ENCODE data around the gene PPP4C. TPM values are rescaled to one million over a fixed set of nuclear protein-coding genes. Genes with fewer than 3 reads are reported as not detected.

Gene PPP4C
- total RNA-seq, 1 experiment from 2014 or later = 103 TPM

GRCh38 chr16:30063278-30063892 is 12.4 kb upstream of the PPP4C start:
- H3K27ac ChIP-seq (ENCODE audit: low read length) = peak overlapping the region; percentile 95
- H3K36me3 ChIP-seq (ENCODE audit: insufficient read depth, low read length) = peaks cover 24% of the 10 kb centered on the region
- no peaks in the 10 kb centered on the region for H3K9me2 ChIP-seq (replicated peaks; ENCODE audit: insufficient read depth, low read length)
- peak overlapping the region; percentile 95 for H3K9ac ChIP-seq (ENCODE audit: low read length)
- H3K27me3 ChIP-seq (ENCODE audit: low read length) = no peaks in the 10 kb centered on the region
- peak overlapping the region; percentile 99 for H3K4me3 ChIP-seq (ENCODE audit: low read length)
- H2AFZ ChIP-seq (ENCODE audit: low read length) = no peak overlapping the region; the same call in 1 of the 2 replicates
- H3K4me1 ChIP-seq (ENCODE audit: low read length) = peaks cover 49% of the 10 kb centered on the region
- H3K9me3 ChIP-seq (ENCODE audit: low read length) = no peaks in the 10 kb centered on the region
- peaks cover 31% of the 10 kb centered on the region for H3K79me2 ChIP-seq (ENCODE audit: low read length)
- H4K20me1 ChIP-seq (ENCODE audit: insufficient read depth, low read depth, low read length) = peaks cover 24% of the 10 kb centered on the region
- H3K4me2 ChIP-seq (ENCODE audit: low read depth, low read length, poor library complexity, severe bottlenecking) = peak overlapping the region; percentile 85
- no peak for DNase-seq

DNA sequence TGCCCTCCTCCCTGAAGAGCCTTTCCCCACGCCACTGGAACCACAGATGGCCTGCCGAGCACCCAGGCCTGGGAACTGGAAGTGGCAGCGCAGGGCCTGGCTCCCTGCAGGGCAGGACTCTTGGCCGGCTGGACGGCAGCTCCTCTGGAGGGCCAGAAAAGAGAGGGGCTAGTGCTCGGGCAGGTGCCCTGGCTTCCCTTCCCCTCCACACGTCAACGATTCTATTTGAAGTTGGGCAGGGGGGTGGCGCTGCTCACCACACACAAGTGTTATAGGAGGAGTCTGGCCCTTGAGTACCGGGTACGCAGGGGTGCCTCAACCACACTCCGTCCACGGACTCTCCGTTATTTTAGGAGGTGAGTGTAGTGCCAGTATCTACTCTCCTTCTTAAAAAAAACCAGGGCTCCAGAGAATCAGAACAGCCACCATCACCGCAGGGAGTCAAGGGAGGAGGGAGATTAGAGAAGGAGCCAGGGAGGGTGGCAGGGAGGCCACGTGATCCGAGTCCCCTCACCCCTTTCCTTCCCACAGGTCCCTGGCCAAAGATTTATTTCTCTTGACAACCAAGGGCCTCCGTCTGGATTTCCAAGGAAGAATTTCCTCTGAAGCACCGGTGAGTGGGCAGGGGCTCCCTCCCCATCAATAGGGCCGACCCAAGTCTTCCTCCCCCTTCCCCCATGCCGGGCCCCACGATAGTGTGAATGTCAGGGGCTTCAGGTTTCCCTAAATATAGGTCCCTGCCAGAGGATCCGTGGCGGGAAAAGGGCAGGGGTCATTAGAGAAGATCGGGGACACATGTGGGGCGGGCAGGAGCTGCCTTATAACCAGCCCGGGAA is 11.7 kb upstream of the PPP4C start:
- H3K27me3 ChIP-seq (ENCODE audit: low read length) = no peaks in the 10 kb centered on the region
- peaks cover 31% of the 10 kb centered on the region for H3K36me3 ChIP-seq (ENCODE audit: insufficient read depth, low read length)
- H3K4me3 ChIP-seq (ENCODE audit: low read length) = peak overlapping the region; percentile 99
- DNase-seq = peak; percentile 92
- no peak overlapping the region; the same call in 1 of the 2 replicates for H2AFZ ChIP-seq (ENCODE audit: low read length)
- H3K9me2 ChIP-seq (replicated peaks; ENCODE audit: insufficient read depth, low read length) = no peaks in the 10 kb centered on the region
- H3K27ac ChIP-seq (ENCODE audit: low read length) = peak overlapping the region; percentile 95
- H3K9ac ChIP-seq (ENCODE audit: low read length) = peak overlapping the region; percentile 95
- H3K79me2 ChIP-seq (ENCODE audit: low read length) = peaks cover 31% of the 10 kb centered on the region
- H3K4me1 ChIP-seq (ENCODE audit: low read length) = peaks cover 51% of the 10 kb centered on the region
- H3K4me2 ChIP-seq (ENCODE audit: low read depth, low read length, poor library complexity, severe bottlenecking) = peak overlapping the region; percentile 85
- no peaks in the 10 kb centered on the region for H3K9me3 ChIP-seq (ENCODE audit: low read length)
- H4K20me1 ChIP-seq (ENCODE audit: insufficient read depth, low read depth, low read length) = peaks cover 30% of the 10 kb centered on the region

DNA sequence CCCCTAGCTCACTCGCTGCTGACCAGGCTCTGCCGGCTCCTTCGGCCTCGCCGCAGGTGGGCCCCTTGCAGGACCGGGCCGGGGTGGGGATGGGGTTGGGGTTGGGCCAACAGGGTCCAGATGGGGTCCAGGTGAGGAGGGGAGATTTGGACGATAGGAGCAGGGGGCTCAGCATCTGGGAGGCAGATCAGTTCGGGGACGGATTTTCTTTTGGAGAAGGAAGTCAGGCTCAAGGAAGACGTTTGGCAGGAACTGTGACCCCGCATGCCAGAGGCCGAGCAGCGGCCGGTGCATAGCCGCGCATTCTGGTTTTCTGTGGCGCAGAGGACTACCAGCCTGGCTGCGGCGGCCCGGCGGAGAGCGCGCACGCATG is 11.1 kb upstream of the PPP4C start:
- H2AFZ ChIP-seq (ENCODE audit: low read length) = no peak overlapping the region
- H3K36me3 ChIP-seq (ENCODE audit: insufficient read depth, low read length) = peaks cover 37% of the 10 kb centered on the region
- peak overlapping the region; percentile 85 for H3K4me2 ChIP-seq (ENCODE audit: low read depth, low read length, poor library complexity, severe bottlenecking)
- peak overlapping the region; percentile 95 for H3K9ac ChIP-seq (ENCODE audit: low read length)
- peaks cover 31% of the 10 kb centered on the region for H3K79me2 ChIP-seq (ENCODE audit: low read length)
- H3K4me1 ChIP-seq (ENCODE audit: low read length) = peaks cover 55% of the 10 kb centered on the region
- no peak for DNase-seq
- peaks cover 36% of the 10 kb centered on the region for H4K20me1 ChIP-seq (ENCODE audit: insufficient read depth, low read depth, low read length)
- peak overlapping the region; percentile 95 for H3K27ac ChIP-seq (ENCODE audit: low read length)
- no peaks in the 10 kb centered on the region for H3K9me3 ChIP-seq (ENCODE audit: low read length)
- H3K9me2 ChIP-seq (replicated peaks; ENCODE audit: insufficient read depth, low read length) = no peaks in the 10 kb centered on the region
- peak overlapping the region; percentile 99 for H3K4me3 ChIP-seq (ENCODE audit: low read length)
- no peaks in the 10 kb centered on the region for H3K27me3 ChIP-seq (ENCODE audit: low read length)

GRCh38 chr16:30065102-30065942 is 10.5 kb upstream of the PPP4C start, which contains the start of gene ALDOA:
ALDOA (plus strand) TSS chr16:30065760; CDS start chr16:30066898, 1,138 bp downstream.
- Histone ChIP-seq H3K4me3 (ENCODE audit: low read length) (peak within 1 kb of the TSS; percentile 99), H3K9me2 (replicated peaks; ENCODE audit: insufficient read depth, low read length) (no peaks in the 10 kb centered on the region), H3K9me3 (ENCODE audit: low read length) (no peaks in the 10 kb centered on the region), H3K4me1 (ENCODE audit: low read length) (peaks cover 54% of the 10 kb centered on the region), H3K36me3 (ENCODE audit: insufficient read depth, low read length) (peaks cover 42% of the 10 kb centered on the region), H3K4me2 (ENCODE audit: low read depth, low read length, poor library complexity, severe bottlenecking) (peak within 1 kb of the TSS; percentile 85), H4K20me1 (ENCODE audit: insufficient read depth, low read depth, low read length) (peaks cover 38% of the 10 kb centered on the region), H3K27me3 (ENCODE audit: low read length) (no peaks in the 10 kb centered on the region), H2AFZ (ENCODE audit: low read length) (no peak within 1 kb of the TSS; the same call in 1 of the 2 replicates), H3K79me2 (ENCODE audit: low read length) (peaks cover 31% of the 10 kb centered on the region), H3K9ac (ENCODE audit: low read length) (peak within 1 kb of the TSS; percentile 99), H3K27ac (ENCODE audit: low read length) (peak within 1 kb of the TSS; percentile 95)
- peak; percentile 98 for DNase-seq

GRCh38 chr16:30065943-30066760 is 9.6 kb upstream of the PPP4C start:
- H3K36me3 ChIP-seq (ENCODE audit: insufficient read depth, low read length) = peaks cover 50% of the 10 kb centered on the region
- peaks cover 38% of the 10 kb centered on the region for H4K20me1 ChIP-seq (ENCODE audit: insufficient read depth, low read depth, low read length)
- H3K27ac ChIP-seq (ENCODE audit: low read length) = peak overlapping the region; percentile 95
- H3K4me2 ChIP-seq (ENCODE audit: low read depth, low read length, poor library complexity, severe bottlenecking) = peak overlapping the region; percentile 85
- H3K4me1 ChIP-seq (ENCODE audit: low read length) = peaks cover 46% of the 10 kb centered on the region
- H3K79me2 ChIP-seq (ENCODE audit: low read length) = peaks cover 31% of the 10 kb centered on the region
- no peaks in the 10 kb centered on the region for H3K9me2 ChIP-seq (replicated peaks; ENCODE audit: insufficient read depth, low read length)
- no peaks in the 10 kb centered on the region for H3K27me3 ChIP-seq (ENCODE audit: low read length)
- H2AFZ ChIP-seq (ENCODE audit: low read length) = no peak overlapping the region
- no peaks in the 10 kb centered on the region for H3K9me3 ChIP-seq (ENCODE audit: low read length)
- peak overlapping the region; percentile 99 for H3K9ac ChIP-seq (ENCODE audit: low read length)
- H3K4me3 ChIP-seq (ENCODE audit: low read length) = peak overlapping the region; percentile 99
- peak; percentile 67 for DNase-seq

GRCh38 chr16:30066761-30067583 is 8.8 kb upstream of the PPP4C start:
- H3K79me2 ChIP-seq (ENCODE audit: low read length) = peaks cover 31% of the 10 kb centered on the region
- no peak for DNase-seq

GRCh38 chr16:30067584-30067916 is 8.2 kb upstream of the PPP4C start:
- peaks cover 42% of the 10 kb centered on the region for H3K4me1 ChIP-seq (ENCODE audit: low read length)
- H3K4me3 ChIP-seq (ENCODE audit: low read length) = peak overlapping the region; percentile 99; the same call in 1 of the 2 replicates
- no peak overlapping the region for H3K9ac ChIP-seq (ENCODE audit: low read length)
- peaks cover 62% of the 10 kb centered on the region for H3K36me3 ChIP-seq (ENCODE audit: insufficient read depth, low read length)
- no peaks in the 10 kb centered on the region for H3K9me3 ChIP-seq (ENCODE audit: low read length)
- no peaks in the 10 kb centered on the region for H3K9me2 ChIP-seq (replicated peaks; ENCODE audit: insufficient read depth, low read length)
- peaks cover 31% of the 10 kb centered on the region for H3K79me2 ChIP-seq (ENCODE audit: low read length)
- no peak for DNase-seq
- no peaks in the 10 kb centered on the region for H3K27me3 ChIP-seq (ENCODE audit: low read length)
- H4K20me1 ChIP-seq (ENCODE audit: insufficient read depth, low read depth, low read length) = peaks cover 38% of the 10 kb centered on the region
- H3K4me2 ChIP-seq (ENCODE audit: low read depth, low read length, poor library complexity, severe bottlenecking) = peak overlapping the region; percentile 85
- peak overlapping the region; percentile 95 for H3K27ac ChIP-seq (ENCODE audit: low read length)
- no peak overlapping the region for H2AFZ ChIP-seq (ENCODE audit: low read length)

More at GRCh38 chr16:30066761-30067583, 8.8 kb upstream of the PPP4C start:
- H3K4me3 ChIP-seq (ENCODE audit: low read length) = peak overlapping the region; percentile 99
- H2AFZ ChIP-seq (ENCODE audit: low read length) = no peak overlapping the region
- H3K9me3 ChIP-seq (ENCODE audit: low read length) = no peaks in the 10 kb centered on the region
- H3K9ac ChIP-seq (ENCODE audit: low read length) = peak overlapping the region; percentile 99
- peaks cover 38% of the 10 kb centered on the region for H4K20me1 ChIP-seq (ENCODE audit: insufficient read depth, low read depth, low read length)
- H3K9me2 ChIP-seq (replicated peaks; ENCODE audit: insufficient read depth, low read length) = no peaks in the 10 kb centered on the region
- H3K4me2 ChIP-seq (ENCODE audit: low read depth, low read length, poor library complexity, severe bottlenecking) = peak overlapping the region; percentile 85
- H3K27ac ChIP-seq (ENCODE audit: low read length) = peak overlapping the region; percentile 95
- peaks cover 58% of the 10 kb centered on the region for H3K36me3 ChIP-seq (ENCODE audit: insufficient read depth, low read length)
- no peaks in the 10 kb centered on the region for H3K27me3 ChIP-seq (ENCODE audit: low read length)
- H3K4me1 ChIP-seq (ENCODE audit: low read length) = peaks cover 42% of the 10 kb centered on the region
